ENCODE measurements around the gene ATRN.

- TF ChIP-seq, protein P1, sequence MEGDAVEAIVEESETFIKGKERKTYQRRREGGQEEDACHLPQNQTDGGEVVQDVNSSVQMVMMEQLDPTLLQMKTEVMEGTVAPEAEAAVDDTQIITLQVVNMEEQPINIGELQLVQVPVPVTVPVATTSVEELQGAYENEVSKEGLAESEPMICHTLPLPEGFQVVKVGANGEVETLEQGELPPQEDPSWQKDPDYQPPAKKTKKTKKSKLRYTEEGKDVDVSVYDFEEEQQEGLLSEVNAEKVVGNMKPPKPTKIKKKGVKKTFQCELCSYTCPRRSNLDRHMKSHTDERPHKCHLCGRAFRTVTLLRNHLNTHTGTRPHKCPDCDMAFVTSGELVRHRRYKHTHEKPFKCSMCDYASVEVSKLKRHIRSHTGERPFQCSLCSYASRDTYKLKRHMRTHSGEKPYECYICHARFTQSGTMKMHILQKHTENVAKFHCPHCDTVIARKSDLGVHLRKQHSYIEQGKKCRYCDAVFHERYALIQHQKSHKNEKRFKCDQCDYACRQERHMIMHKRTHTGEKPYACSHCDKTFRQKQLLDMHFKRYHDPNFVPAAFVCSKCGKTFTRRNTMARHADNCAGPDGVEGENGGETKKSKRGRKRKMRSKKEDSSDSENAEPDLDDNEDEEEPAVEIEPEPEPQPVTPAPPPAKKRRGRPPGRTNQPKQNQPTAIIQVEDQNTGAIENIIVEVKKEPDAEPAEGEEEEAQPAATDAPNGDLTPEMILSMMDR (conservative IDR thresholded peaks at IDR 0.05 in 1 of 2, IDR thresholded peaks at IDR 0.05 in 1 of 2; ENCODE audit: extremely low read depth in 1 of 2, insufficient read depth in 1 of 2, low read depth in 1 of 2, low read length in 2 of 2): no peak
- TF ChIP-seq EZH2 (IDR thresholded peaks at IDR 0.05; ENCODE audit: borderline replicate concordance, low read length): no peak
Observed at GRCh38 chr20:3433744-3434143, 37.1 kb upstream of the ATRN start.
